Astrocyte (in vitro differentiated cells and primary cell): Measurements from ENCODE around the gene AKAP13. TPM values are rescaled to one million over a fixed set of nuclear protein-coding genes. Genes with fewer than 3 reads are reported as not detected.

ENCODE experiments used
- DNase-seq: peaks from one replicate; pipeline ENCODE4 v3.0.0-alpha.2; 2010; ENCODE audit warnings: low read depth
- FAIRE-seq: peaks from 2 replicates; lab custom pipeline; 2011; peaks lifted over from hg19 to GRCh38; lab: Jason Lieb, UNC
- H2AFZ ChIP-seq: 2 replicates; pipeline ENCODE4 v1.6.0; 2012; ENCODE audit warnings: low read depth, low read length, inconsistent platforms
- H3K27ac ChIP-seq: 2 replicates; pipeline ENCODE4 v1.5.1; 2011; ENCODE audit warnings: low read depth, low read length, inconsistent platforms
- H3K27me3 ChIP-seq: 2 replicates; pipeline ENCODE4 v1.6.0; 2011; ENCODE audit warnings: low read length, inconsistent platforms; ENCODE audit not compliant: insufficient read depth
- H3K36me3 ChIP-seq: 2 replicates; pipeline ENCODE4 v1.5.1; 2011; ENCODE audit warnings: low read length, inconsistent platforms; ENCODE audit not compliant: insufficient read depth
- H3K4me1 ChIP-seq: 2 replicates; pipeline ENCODE4 v1.5.1; 2011; ENCODE audit warnings: low read length, inconsistent platforms; ENCODE audit not compliant: insufficient read depth
- H3K4me2 ChIP-seq: 2 replicates; pipeline ENCODE4 v1.6.0; 2012; ENCODE audit warnings: low read length, inconsistent platforms
- H3K4me3 ChIP-seq: 2 replicates; pipeline ENCODE4 v1.5.1; 2011; ENCODE audit warnings: low read depth, mild to moderate bottlenecking, low read length, inconsistent platforms; ENCODE audit not compliant: insufficient read depth
- H3K79me2 ChIP-seq: 2 replicates; pipeline ENCODE4 v1.6.0; 2012; ENCODE audit warnings: mild to moderate bottlenecking, low read length, inconsistent platforms; ENCODE audit not compliant: insufficient read depth
- H3K9ac ChIP-seq: 2 replicates; pipeline ENCODE4 v1.6.0; 2012; ENCODE audit warnings: mild to moderate bottlenecking, low read length, inconsistent platforms
- H3K9me3 ChIP-seq: 2 replicates; pipeline ENCODE4 v1.5.1; 2012; ENCODE audit warnings: low read depth, mild to moderate bottlenecking, low read length, inconsistent platforms; ENCODE audit not compliant: insufficient read depth
- H4K20me1 ChIP-seq: 2 replicates; pipeline ENCODE4 v1.6.0; 2012; ENCODE audit warnings: low read length, inconsistent platforms; ENCODE audit not compliant: insufficient read depth
- H3K27ac Mint-ChIP-seq: one replicate; pipeline ENCODE4 v1.8.0; 2021; ENCODE audit warnings: mild to moderate bottlenecking, mixed read lengths; ENCODE audit not compliant: unreplicated experiment
- H3K27me3 Mint-ChIP-seq: one replicate; pipeline ENCODE4 v1.8.0; 2021; ENCODE audit warnings: low read depth, mixed read lengths; ENCODE audit not compliant: unreplicated experiment
- H3K36me3 Mint-ChIP-seq: one replicate; pipeline ENCODE4 v1.8.0; 2021; ENCODE audit warnings: low read depth, mixed read lengths; ENCODE audit not compliant: unreplicated experiment
- H3K4me1 Mint-ChIP-seq: one replicate; pipeline ENCODE4 v1.8.0; 2021; ENCODE audit warnings: low read depth, mixed read lengths; ENCODE audit not compliant: unreplicated experiment
- H3K4me3 Mint-ChIP-seq: one replicate; pipeline ENCODE4 v1.8.0; 2021; ENCODE audit warnings: mild to moderate bottlenecking, moderate library complexity, mixed read lengths; ENCODE audit not compliant: unreplicated experiment
- H3K9me3 Mint-ChIP-seq: one replicate; pipeline ENCODE4 v1.8.0; 2021; ENCODE audit warnings: mild to moderate bottlenecking, mixed read lengths; ENCODE audit not compliant: unreplicated experiment
- CTCF ChIP-seq: IDR thresholded peaks from 2 replicates; pipeline ENCODE4 v1.5.1; 2011; ENCODE audit warnings: low read depth, mild to moderate bottlenecking, inconsistent platforms, low read length, moderate library complexity; ENCODE audit not compliant: insufficient read depth
- EZH2 ChIP-seq: IDR thresholded peaks from 2 replicates; pipeline ENCODE4 v1.6.1; 2012; ENCODE audit warnings: mild to moderate bottlenecking, low read length, inconsistent platforms; ENCODE audit not compliant: insufficient read depth
- total RNA-seq: library from RNA; stranded (reverse); gene quantifications from 2 replicates; pipeline ENCODE4 v1.2.1, GENCODE V29; 2021

The AKAP13 gene
- total RNA-seq, 1 donor from 2014 or later = 98.2 TPM

GRCh38 chr15:85667491-85668424 is 287.4 kb downstream of the AKAP13 start:
- Histone ChIP-seq H3K27me3 (no peaks in the 10 kb centered on the region), H3K36me3 (peaks cover 29% of the 10 kb centered on the region), H4K20me1 (no peaks in the 10 kb centered on the region), H3K4me1 (peaks cover 17% of the 10 kb centered on the region), H3K4me2 (peak overlapping the region; percentile 64), H3K9me3 (no peaks in the 10 kb centered on the region), H3K9ac (peak overlapping the region; percentile 78), H3K79me2 (no peaks in the 10 kb centered on the region), H2AFZ (no peak overlapping the region), H3K27ac (peak overlapping the region; percentile 92), H3K4me3 (no peak overlapping the region)
- peak overlapping the region; percentile 92 for H3K27ac Mint-ChIP-seq
- peaks cover 21% of the 10 kb centered on the region for H3K4me1 Mint-ChIP-seq
- FAIRE-seq (peak; percentile 88), DNase-seq (peak; percentile 99)
- H3K36me3 Mint-ChIP-seq = peaks cover 17% of the 10 kb centered on the region
- H3K27me3 Mint-ChIP-seq = no peaks in the 10 kb centered on the region
- no peaks in the 10 kb centered on the region for H3K9me3 Mint-ChIP-seq
- H3K4me3 Mint-ChIP-seq = peak overlapping the region; percentile 7
- no peak for TF ChIP-seq CTCF
- TF ChIP-seq EZH2 = no peak

- Histone ChIP-seq H3K4me1 (peaks cover 17% of the 10 kb centered on the region), H3K36me3 (peaks cover 20% of the 10 kb centered on the region), H3K9me3 (no peaks in the 10 kb centered on the region), H3K9ac (no peak overlapping the region), H3K27ac (no peak overlapping the region), H3K27me3 (no peaks in the 10 kb centered on the region), H3K79me2 (no peaks in the 10 kb centered on the region), H2AFZ (no peak overlapping the region), H3K4me3 (no peak overlapping the region), H4K20me1 (no peaks in the 10 kb centered on the region), H3K4me2 (no peak overlapping the region)
- FAIRE-seq = no peak
- Mint-ChIP-seq H3K4me1 (peaks cover 28% of the 10 kb centered on the region), H3K27me3 (no peaks in the 10 kb centered on the region), H3K36me3 (peaks cover 13% of the 10 kb centered on the region), H3K4me3 (no peak overlapping the region), H3K27ac (peak overlapping the region; percentile 36), H3K9me3 (no peaks in the 10 kb centered on the region)
- no peak for DNase-seq
- TF ChIP-seq EZH2 (no peak), CTCF (no peak)
These were observed 290.8 kb downstream of the AKAP13 start for GRCh38 chr15:85671156-85671555.
